GM20000 (cell line): ENCODE results near the gene BMP8B.
"Not testable (repeated sequence)": the region's sequence is repeated elsewhere in the genome, so short reads cannot be mapped to it uniquely, and the experiment has no call there.

Experiments
- DNase-seq: peaks from one replicate; pipeline ENCODE4 v3.0.0; 2012; ENCODE audit warnings: low spot score
- TF ChIP-seq, protein P1 (sequence below): IDR thresholded peaks from 2 replicates; pipeline ENCODE4 v1.5.1; 2012; ENCODE audit warnings: mild to moderate bottlenecking, control low read depth; ENCODE audit errors: extremely low read depth, missing control alignments

BMP8B gene

DNA sequence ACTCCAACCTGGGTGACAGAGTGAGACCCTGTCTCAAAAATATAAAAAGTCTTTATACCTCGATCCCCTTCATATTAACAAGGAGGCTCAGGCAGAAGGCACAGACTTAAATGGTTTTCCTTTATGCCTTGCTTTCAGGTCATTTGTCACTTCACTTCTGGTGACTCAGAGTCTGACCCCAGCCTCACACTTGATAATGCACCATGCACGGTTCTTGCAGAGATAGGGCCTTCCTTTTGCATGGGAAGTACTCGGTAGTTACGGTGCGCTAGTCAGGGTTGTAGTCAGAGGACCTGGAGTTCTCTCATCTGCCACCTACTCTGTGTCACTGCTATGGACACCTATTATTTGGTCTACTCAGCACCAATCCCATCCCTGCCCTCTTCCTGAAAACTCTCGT lies 43.6 kb upstream of the BMP8B start:
- TF ChIP-seq, protein P1, sequence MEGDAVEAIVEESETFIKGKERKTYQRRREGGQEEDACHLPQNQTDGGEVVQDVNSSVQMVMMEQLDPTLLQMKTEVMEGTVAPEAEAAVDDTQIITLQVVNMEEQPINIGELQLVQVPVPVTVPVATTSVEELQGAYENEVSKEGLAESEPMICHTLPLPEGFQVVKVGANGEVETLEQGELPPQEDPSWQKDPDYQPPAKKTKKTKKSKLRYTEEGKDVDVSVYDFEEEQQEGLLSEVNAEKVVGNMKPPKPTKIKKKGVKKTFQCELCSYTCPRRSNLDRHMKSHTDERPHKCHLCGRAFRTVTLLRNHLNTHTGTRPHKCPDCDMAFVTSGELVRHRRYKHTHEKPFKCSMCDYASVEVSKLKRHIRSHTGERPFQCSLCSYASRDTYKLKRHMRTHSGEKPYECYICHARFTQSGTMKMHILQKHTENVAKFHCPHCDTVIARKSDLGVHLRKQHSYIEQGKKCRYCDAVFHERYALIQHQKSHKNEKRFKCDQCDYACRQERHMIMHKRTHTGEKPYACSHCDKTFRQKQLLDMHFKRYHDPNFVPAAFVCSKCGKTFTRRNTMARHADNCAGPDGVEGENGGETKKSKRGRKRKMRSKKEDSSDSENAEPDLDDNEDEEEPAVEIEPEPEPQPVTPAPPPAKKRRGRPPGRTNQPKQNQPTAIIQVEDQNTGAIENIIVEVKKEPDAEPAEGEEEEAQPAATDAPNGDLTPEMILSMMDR = no peak
- no peak for DNase-seq

DNA sequence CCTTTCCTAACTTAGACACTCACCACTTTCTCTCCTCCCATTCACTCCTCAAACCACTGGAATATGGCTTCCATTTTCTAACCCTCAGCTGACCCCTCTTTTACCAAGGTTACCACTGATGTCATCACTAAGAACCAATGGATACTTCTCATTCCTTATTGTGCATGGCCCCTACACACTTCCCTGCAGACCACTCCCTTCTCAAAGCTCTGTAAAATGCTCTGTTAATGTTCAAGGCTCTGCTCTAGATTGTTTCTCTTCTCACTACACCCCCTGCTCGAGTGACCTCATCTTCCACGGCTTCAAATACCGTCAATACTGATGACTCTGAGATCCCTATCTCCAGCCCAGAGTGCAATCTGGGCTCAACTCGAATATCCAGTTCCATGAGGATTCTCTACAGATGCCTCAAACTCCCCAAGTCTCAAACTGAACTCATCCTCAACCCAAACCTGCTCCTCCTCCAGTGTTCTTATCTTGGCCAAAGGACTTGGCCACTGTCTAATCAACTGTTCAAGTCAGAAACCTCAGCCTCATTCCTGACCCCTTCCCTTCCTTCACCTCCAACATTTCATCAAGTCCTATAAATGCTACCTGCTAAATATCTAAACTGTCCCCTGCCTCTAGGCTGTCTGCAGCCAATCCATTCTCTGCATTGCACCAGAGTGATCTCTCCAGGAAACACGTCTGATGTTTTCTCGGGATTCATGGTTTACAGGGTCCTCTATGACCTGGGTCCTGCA lies 41.3 kb upstream of the BMP8B start:
- no peak for DNase-seq
- TF ChIP-seq, protein P1 = no peak

DNA sequence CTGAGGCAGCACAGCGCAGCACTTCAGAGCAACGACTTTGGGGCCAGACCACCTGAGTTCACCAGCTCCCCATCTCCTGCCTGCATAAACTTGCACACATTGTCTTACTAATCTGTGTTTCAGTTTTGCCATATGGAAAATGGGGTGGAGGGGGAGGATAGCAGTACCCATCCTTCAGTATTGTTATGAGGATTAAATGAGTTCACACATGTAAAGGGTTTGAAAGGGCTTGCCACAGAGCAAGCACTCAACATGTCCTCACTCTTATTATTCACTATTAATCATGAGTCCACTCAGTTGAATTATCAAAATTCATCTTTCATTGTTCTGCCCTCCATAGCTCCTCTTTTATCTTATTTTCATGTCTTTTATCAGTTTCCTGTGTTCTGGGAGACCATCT lies 40.1 kb upstream of the BMP8B start:
- no peak for DNase-seq
- TF ChIP-seq, protein P1 = no peak

DNA sequence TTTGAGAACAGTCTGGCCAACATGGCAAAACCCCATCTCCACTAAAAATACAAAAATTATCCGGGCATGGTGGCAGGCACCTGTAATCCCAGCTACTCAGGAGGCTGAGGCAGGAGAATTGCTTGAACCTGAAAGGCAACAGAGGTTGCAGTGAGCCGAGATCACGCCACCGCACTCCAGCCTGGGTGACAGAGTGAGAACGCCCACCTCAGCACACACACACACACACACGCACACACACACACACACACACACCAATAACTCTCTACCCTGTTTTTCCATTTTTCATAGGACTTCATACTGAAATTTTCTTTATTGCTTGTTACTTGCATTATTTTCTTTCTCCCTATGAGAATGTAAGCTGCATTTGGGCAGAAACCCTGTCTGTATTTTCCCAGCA lies 39.6 kb upstream of the BMP8B start:
- DNase-seq = not testable (repeated sequence)

DNA sequence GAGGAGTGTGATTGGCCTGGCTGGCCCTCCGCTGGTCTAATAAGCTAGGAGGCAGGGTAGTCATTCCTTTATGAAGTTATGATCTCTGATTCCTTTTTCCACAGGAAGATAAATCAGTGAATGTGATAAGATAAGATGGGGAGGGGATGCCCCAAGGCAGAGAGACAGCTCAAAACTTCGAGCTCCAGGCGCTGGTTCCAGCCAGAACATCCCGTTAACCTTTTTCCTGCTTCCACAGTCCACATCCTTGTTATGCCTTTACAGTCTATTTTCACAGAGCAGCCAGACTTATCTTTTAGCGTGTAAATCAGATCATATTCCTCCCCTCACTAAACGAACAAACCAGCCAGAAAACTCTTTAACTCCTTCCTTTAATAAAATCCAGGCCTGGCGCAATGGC lies 38.5 kb upstream of the BMP8B start:
- DNase-seq = no peak
- TF ChIP-seq, protein P1 = no peak

DNA sequence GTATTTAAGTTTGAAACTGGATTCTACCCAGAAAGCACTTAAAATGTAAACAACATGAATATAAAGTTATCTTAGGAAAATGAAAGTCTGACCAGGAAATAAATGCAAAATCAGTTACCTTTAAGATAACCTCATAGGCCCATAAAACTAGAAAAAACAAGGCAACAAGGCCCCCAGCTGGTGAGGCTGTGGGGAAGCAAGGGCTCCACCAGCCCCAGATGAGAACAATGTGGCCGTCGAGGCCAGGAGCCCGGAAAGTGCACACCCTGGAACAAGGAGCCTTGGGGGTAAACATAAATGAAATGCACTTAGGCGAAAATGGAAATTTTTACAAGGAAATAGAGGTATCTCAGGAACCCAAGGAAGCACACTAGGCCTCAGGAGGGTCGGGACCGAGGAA lies 37.9 kb upstream of the BMP8B start:
- TF ChIP-seq, protein P1 = no peak
- DNase-seq = no peak

DNA sequence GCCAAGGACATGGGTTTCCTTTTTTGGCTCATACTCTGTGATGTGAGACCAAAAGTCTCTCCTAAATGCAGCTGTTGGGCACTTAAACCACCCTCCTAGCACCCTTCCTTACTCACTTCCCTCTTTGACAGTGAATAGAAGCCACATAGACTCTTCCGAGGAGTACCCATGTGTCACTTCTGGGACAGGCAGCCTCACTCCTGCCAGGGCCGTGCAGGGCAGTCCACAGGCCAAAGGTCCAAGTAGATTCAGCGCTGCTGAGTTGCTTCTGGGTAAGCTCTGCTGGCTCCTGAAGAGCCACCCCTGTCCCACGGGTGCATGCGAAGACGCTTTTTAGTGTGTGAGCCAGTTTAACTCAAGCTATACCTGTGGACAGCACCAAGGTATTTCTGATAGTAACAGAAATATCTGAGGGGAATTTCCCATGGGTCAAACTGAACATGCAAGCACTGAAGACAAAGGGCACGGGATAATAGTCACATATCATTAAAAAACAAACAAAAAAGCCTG lies 36.8 kb upstream of the BMP8B start:
- TF ChIP-seq, protein P1 = no peak
- no peak for DNase-seq

DNA sequence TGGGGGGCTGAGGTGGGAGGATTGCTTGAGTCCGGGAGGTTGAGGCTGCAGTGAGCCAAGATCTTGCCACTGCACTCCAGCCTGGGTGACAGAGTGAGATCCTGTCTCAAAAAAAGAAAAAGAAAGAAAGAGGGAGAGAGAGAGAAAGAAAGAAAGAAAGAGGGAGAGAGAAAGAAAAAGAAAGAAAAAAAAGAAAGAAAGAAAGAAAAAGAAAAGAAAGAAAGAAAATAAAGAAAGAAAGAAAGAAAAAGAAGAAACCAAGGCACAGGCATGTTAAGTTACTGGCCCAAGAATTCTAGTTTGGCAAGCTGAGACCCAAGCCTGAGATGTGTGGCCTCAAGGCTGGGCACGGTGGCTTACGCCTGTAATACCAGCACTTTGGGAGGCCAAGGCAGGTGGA lies 34.8 kb upstream of the BMP8B start:
- DNase-seq = not testable (repeated sequence)
